Peyer's patch (tissue), 4 donors: ENCODE results near the gene FAM200B. TPM values are rescaled to one million over a fixed set of nuclear protein-coding genes. Genes with fewer than 3 reads are reported as not detected.

Source experiments
- DNase-seq, 3 donors: peaks; one replicate each; pipeline ENCODE4 v3.0.0-alpha.2; 2017 to 2019
- H3K27ac ChIP-seq, 4 donors: fragments of 200-600 bp; sonication (generic); one replicate each; pipeline ENCODE4 v1.5.1; 2016 to 2019
- H3K27me3 ChIP-seq, 2 donors: fragments of 200-600 bp; sonication (generic); one replicate each; pipeline ENCODE4 v1.5.1; 2019
- H3K36me3 ChIP-seq, 3 donors: fragments of 200-600 bp; sonication (generic); one replicate each; pipeline ENCODE4 v1.5.1; 2016 to 2019
- H3K4me1 ChIP-seq, 4 donors: fragments of 200-600 bp; sonication (generic); one replicate each; pipeline ENCODE4 v1.5.1; 2016 to 2019
- H3K4me3 ChIP-seq, 4 donors: fragments of 200-600 bp; sonication (generic); 1 replicate in 3 of 4; 2 replicates in 1 of 4; pipeline ENCODE4 v1.5.1; 2016 to 2019; ENCODE audit warnings: mild to moderate bottlenecking in 1 of 4
- H3K9me3 ChIP-seq, 4 donors: fragments of 200-600 bp; sonication (generic); one replicate each; pipeline ENCODE4 v1.5.1; 2016 to 2019; ENCODE audit warnings: mild to moderate bottlenecking in 1 of 4
- CTCF ChIP-seq, 6 experiments: fragments of 450-650 bp in 4 of 6; fragments of 200-600 bp in 2 of 6; sonication (generic) in 1 of 6; IDR thresholded peaks; one replicate each; pipeline ENCODE4 v1.5.1; 2017 to 2019; ENCODE audit warnings: antibody characterized with exemption in 6 of 6, mild to moderate bottlenecking in 3 of 6, moderate library complexity in 1 of 6
- POLR2A ChIP-seq, 2 donors: fragments of 450-650 bp; IDR thresholded peaks; one replicate each; pipeline ENCODE4 v1.5.1; 2017; ENCODE audit warnings: antibody characterized with exemption in 2 of 2, mild to moderate bottlenecking in 2 of 2, moderate library complexity in 2 of 2
- total RNA-seq, 4 donors: library from RNA; depleted of rRNA; stranded (reverse); fragments of >200 nt; gene quantifications; one replicate each; pipeline ENCODE4 v1.1.0, GENCODE V29; 2016

FAM200B gene
- total RNA-seq, 4 donors from 2014 or later, result 15.1 to 59.4 (median 33.9) TPM

- no peaks in the 10 kb centered on the region for H3K27me3 ChIP-seq
- H3K36me3 ChIP-seq, result peaks cover 0 to 4% (median 0%) of the 10 kb centered on the region in 3 donors
- no peak for DNase-seq
- H3K27ac ChIP-seq, result no peak overlapping the region
- H3K4me1 ChIP-seq, result no peaks in the 10 kb centered on the region
- H3K4me3 ChIP-seq, result no peak overlapping the region
- no peaks in the 10 kb centered on the region for H3K9me3 ChIP-seq
- TF ChIP-seq CTCF (IDR thresholded peaks at IDR 0.05) (no peak), POLR2A (IDR thresholded peaks at IDR 0.05) (no peak)
These were observed 11.0 kb downstream of the FAM200B start for GRCh38 chr4:15692602-15693001.

- DNase-seq, result no peak
- TF ChIP-seq CTCF (IDR thresholded peaks at IDR 0.05), result no peak
- TF ChIP-seq POLR2A (IDR thresholded peaks at IDR 0.05), result no peak
These were observed 12.8 kb downstream of the FAM200B start for GRCh38 chr4:15694431-15694830.

GRCh38 chr4:15695240-15695699 lies 13.6 kb downstream of the FAM200B start:
- H3K4me1 ChIP-seq, result no peaks in the 10 kb centered on the region
- H3K9me3 ChIP-seq, result no peaks in the 10 kb centered on the region
- DNase-seq, result no peak
- H3K27ac ChIP-seq, result no peak overlapping the region
- TF ChIP-seq CTCF (IDR thresholded peaks at IDR 0.05), result no peak
- TF ChIP-seq POLR2A (IDR thresholded peaks at IDR 0.05), result no peak
- no peaks in the 10 kb centered on the region for H3K27me3 ChIP-seq
- H3K36me3 ChIP-seq, result no peaks in the 10 kb centered on the region
- H3K4me3 ChIP-seq, result no peak overlapping the region

More at GRCh38 chr4:15694431-15694830, 12.8 kb downstream of the FAM200B start:
- H3K27me3 ChIP-seq, result no peaks in the 10 kb centered on the region
- no peak overlapping the region for H3K27ac ChIP-seq
- H3K4me1 ChIP-seq, result no peaks in the 10 kb centered on the region
- H3K4me3 ChIP-seq, result no peak overlapping the region
- H3K9me3 ChIP-seq, result no peaks in the 10 kb centered on the region
- H3K36me3 ChIP-seq, result no peaks in the 10 kb centered on the region

- no peak for TF ChIP-seq POLR2A (IDR thresholded peaks at IDR 0.05)
- TF ChIP-seq CTCF (IDR thresholded peaks at IDR 0.05), result no peak
- H3K27me3 ChIP-seq, result no peaks in the 10 kb centered on the region
- H3K9me3 ChIP-seq, result no peaks in the 10 kb centered on the region
- no peaks in the 10 kb centered on the region for H3K4me1 ChIP-seq
- no peaks in the 10 kb centered on the region for H3K36me3 ChIP-seq
- H3K27ac ChIP-seq, result no peak overlapping the region
- DNase-seq, result no peak
- H3K4me3 ChIP-seq, result no peak overlapping the region
These were observed 14.1 kb downstream of the FAM200B start for GRCh38 chr4:15695729-15696128.

- no peaks in the 10 kb centered on the region for H3K36me3 ChIP-seq
- H3K4me3 ChIP-seq, result no peak overlapping the region
- H3K27ac ChIP-seq, result no peak overlapping the region
- no peaks in the 10 kb centered on the region for H3K27me3 ChIP-seq
- DNase-seq, result no peak
- TF ChIP-seq CTCF (IDR thresholded peaks at IDR 0.05), result no peak
- no peak for TF ChIP-seq POLR2A (IDR thresholded peaks at IDR 0.05)
- no peaks in the 10 kb centered on the region for H3K9me3 ChIP-seq
- no peaks in the 10 kb centered on the region for H3K4me1 ChIP-seq
These were observed 15.2 kb downstream of the FAM200B start for GRCh38 chr4:15696866-15697265.

- TF ChIP-seq POLR2A (IDR thresholded peaks at IDR 0.05) (peak; percentile 64 to 76), CTCF (IDR thresholded peaks at IDR 0.05) (no peak)
- H3K36me3 ChIP-seq, result no peaks in the 10 kb centered on the region
- H3K4me1 ChIP-seq, result peaks cover 0 to 3% (median 0%) of the 10 kb centered on the region in 4 donors
- DNase-seq, result peak; percentile 31 to 92 (median 89)
- no peaks in the 10 kb centered on the region for H3K9me3 ChIP-seq
- H3K27ac ChIP-seq, result peak within 1 kb of the TSS in 3 of 4 donors; percentile 31 to 67 (median 61)
- H3K27me3 ChIP-seq, result no peaks in the 10 kb centered on the region
- H3K4me3 ChIP-seq, result peak within 1 kb of the TSS; percentile 32 to 58 (median 46)
These were observed 21.3 kb downstream of the FAM200B start, which contains the start of gene BST1 for GRCh38 chr4:15702941-15703403. Gene BST1, plus strand, starts transcription at chr4:15703065. Its CDS starts 80 bp downstream, at chr4:15703145.
